HG03097 (cell line): ENCODE data around the gene MESP2.

Experiments used
- ATAC-seq: cut with Tn5 transposase; IDR thresholded peaks from one replicate; pipeline ENCODE4 v1.9.1; 2021; ENCODE audit not compliant: unreplicated experiment, low FRiP score

MESP2 gene

GRCh38 chr15:89799011-89799911 lies 23.1 kb downstream of the MESP2 start:
- no peak for ATAC-seq

DNA sequence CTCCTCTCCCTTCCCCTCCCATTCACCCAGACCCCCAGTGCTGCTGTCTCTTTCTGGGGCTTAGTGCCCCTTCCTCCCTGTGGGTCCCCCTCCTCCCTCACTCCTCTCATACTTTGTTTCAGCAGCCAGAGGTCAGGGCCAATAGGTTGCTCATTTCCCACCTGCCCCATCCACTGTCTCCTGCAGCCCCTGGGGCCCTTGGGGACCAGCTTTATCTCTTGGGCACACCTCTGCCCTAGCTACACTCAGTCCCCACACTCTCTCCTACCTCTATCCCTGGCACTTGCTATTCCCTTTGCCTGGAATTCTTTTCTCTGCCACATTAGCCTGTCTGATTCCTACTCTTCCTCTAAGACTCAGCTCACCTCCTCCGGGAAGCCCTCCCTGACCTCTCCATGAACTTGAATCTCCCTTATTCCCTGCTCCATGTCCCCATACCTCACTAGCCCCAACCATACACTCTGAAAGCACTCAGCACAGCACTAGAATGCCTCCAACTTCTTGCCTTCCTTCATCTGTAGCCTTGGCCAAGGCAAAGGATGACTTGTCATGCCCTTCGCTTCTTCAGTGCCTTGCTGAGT lies 23.9 kb downstream of the MESP2 start:
- no peak for ATAC-seq

DNA sequence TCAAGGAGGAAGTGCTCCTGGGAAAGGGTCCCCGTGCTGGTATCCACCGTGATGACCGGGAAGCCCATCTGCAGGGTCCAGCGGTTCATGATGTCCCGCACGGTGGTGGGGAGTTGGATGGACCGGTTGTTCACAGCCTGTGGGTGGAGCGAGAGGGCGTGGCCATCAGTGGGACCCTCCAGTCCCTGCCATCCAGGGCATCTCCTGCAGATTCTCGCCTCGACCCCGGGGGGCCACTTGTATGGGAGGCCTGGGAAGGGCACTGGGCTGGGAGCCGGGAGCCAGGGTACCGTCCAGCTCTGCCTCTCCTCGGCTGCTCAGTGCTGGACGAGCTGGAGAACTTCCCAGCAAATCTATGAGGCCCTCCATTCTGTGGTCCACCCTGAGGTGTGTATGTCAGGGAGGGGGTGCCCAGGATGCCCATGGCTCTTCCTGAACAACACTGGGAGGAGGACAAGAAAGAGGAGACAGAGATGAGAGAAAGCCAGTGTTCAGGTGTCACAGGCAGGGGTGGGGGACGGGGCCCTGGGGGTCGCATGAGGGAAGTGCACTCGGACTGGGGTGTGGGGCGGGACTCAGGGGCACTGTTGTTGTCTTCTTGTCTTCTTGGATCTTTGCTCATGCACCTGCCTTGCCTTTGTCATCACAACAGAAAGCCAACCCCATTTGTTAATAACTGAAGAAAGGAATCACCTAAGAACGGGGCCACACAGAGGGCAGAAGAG lies 25.5 kb downstream of the MESP2 start:
- ATAC-seq = no peak

DNA sequence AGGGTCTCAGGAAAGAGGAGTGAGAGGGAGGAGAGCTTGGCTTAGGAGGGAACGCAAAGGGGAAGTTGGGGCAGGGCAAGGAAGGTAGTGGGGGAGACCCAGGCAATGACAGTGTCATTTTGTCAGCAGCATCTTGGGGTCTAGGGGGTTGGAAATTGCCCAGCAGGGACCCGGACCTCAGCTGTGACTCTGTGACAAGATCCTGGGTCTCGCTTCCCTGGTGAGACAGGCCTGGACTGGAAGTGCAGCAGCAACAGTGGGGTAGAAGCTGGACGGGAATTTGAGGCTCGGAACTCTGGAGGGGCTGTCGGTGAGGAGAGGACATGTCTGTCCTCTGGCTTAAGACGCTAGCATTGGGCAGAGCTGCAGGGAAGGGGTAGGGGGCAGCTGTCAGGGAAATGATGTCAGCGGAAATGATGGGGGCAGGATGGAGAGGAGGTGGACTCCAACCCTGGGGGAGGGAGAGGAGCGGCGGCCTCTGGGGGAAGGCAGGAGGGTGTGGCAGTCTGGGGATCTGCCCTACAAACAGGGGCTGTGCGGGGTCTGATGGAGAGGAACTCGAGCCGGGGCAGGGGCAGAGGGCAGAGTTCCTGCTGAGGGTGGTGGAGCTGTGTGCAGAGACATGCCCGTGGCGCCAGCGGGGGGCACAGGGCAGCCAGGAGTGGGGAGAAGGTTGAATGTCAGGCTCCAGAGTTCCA lies 26.2 kb downstream of the MESP2 start:
- ATAC-seq = no peak

DNA sequence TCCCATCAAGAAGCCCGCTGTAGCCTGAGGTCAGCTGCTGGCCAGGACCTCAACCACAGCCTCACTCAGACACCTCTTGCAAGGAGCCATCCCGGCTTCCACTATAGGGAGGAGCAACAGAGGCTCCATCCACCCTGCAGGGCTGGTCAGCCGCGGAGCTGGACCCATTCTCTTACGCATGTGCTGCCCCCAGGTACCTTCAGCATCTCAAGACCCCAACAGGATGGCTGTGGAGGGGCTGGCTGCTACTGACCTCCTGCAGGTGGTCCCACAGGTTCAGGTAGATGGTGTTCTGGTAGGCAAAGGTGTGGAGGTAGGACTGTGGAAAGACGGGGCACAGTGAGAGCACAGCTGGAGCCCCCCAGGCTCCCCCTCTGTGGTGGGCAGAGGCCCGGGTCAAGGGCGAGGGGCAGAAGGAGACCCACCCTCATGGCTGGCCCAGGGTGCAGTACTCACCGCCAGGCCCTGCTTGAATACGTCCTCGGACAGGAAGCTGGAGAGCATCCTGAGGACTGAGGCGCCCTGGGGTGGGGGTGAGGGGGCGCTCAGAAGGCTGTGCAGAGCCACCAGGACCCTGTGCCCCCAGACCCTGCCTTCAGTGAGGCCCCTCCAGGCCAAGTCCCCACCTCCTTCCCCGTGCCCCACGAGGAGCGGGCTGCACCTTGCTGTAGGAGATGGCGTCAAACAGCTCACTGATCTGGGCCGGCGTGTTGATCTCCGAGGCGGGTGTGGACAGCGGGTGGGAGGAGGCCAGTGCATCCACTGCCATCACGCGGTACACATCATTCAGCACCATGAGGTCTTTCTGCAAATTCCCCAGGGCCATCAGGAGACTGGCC lies 27.1 kb downstream of the MESP2 start:
- ATAC-seq = no peak

GRCh38 chr15:89803941-89804800 lies 28.0 kb downstream of the MESP2 start:
- ATAC-seq = no peak

DNA sequence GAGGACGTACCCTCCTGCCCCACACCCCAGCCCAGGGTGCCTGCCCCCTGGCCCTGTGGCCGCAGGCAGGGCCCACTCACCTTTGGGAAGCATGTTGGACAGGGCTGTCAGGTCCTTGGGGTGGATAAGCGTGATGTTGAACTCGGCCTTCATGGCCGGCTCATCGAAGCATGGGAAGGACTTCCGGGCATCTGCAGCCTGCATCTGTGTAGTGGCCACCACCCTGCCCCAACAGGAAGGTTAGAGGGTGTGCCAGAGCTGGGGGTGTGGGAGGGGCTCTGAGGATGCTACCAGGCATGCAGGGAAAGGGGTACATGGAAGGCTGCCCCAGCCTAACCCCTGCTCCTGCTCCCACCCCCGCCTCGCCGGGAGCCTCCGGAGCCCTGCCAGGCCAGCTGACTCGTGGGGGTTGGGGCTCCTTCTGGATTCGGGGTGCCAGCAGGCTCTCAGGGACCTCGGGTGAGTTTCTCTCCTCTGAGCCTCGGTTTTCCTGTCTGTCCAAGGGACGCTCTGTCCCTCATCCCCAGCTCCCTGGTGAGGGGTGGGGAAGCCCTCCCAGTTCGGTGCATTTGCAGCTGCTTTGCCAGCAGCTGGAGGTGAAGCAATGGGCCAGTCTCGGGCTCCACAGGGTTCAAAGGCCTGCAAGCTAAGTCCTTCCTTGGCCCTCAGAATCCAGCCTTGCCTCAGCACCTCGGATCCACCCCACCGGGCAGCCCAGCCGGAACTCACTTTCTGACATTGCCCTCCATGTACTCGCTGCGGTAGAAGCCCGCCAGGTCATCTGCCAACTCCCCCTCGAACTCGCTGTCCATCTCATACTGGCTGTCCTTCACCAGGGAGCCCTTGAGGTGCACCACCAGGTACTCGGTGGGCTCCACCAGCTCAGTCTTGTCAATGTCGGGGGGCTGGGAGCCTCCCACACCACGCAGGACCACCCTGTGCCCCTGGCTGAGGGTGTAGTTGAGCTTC lies 29.4 kb downstream of the MESP2 start:
- ATAC-seq = no peak

GRCh38 chr15:89806210-89806558 lies 30.1 kb downstream of the MESP2 start:
- no peak for ATAC-seq

DNA sequence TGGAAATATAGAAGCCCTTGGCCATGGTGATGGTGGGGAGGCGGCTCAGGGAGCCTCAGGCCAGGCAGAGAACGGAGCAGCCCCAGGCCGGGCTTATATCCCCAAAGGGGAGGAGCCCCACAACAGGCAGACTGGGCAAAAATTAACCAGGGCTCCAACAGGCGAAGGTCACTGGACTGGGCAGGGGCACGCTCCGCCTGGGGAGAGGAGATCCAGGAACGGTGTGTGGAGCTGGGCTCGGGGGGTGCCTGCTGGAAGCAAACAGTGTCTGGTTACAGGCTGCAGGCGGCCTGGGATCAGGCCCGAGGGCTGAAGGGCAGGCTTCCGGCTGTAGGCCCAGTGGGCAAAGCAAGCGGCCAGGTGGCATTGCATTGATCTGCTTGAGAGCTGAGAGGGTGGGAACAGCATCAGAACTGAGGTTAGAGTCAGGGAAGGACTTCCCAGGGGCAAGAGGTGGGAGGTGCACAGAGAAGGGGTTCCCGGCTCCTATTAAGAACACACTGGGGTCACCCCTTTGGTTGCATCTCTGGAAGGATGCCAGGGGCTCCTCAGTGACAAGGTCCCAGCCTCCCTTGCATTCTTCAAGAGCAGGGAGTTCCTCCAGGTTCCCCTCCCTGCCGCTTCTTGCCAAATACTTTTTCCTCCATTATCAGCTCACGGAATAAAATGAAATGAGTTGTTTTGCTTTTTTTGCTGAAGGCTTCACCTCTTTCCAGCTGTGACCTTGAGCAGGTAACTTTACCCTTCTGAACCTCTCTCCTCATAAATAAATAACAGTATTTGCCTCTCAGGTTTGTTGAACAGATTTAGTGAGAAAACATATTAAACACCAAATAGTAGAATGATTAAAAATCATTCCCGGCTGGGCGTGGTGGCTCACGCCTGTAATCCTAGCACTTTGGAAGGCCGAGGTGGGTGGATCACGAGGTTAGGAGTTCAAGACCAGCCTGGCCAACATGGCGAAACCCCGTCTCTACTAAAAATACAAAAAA lies 30.7 kb downstream of the MESP2 start:
- ATAC-seq = no peak

DNA sequence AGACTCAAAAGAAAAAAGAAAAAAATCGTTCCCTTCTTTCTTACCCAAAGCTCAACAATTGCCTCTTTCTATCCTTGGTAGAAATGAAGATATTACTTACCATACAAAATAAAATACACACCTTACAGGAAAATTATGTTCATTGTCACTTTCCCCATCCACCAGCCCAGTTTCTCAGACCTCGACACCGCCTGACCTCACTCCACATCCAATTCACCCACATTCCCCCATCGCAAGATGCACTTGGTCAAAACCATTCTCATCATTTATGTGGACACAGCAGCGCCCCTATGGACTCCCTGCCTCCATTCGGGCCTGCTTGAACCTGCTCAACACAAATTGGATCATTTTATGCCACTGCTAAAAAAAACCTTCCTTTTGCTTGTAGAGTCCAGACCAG lies 31.6 kb downstream of the MESP2 start:
- ATAC-seq = no peak

DNA sequence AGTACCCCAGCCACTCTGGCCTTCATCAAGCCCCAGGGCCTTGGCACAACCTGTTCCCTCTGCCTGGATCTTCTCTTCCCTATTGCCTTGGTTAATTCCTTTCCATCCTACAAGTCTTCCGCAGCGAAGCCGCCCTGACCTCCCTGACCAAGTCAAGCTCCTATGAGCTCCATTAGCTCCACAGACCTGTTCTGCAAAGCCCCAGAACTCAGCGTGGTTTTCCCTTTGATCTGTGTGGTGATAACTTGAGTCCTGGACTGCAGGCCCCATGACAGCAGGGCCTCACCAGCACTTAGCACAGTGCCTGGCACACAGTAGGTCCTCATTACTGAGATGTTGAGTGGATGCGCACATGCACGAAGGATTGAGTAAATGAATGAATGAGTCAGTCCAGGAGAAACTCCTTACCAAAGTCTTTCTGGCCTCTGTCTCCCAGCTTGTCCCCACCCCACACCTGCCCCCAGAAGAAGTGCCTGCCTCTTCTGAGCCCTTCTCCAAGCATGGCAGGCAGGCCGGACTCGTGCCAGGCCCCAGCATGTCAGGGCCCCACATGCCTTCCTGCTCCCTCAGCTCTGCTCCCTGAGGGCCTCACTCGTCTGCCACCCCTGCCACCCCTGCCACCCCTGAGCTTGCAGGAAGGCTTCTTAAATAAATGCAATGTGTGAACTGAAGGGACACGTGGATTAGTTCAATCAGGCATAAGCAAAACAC lies 32.2 kb downstream of the MESP2 start:
- ATAC-seq = no peak

- no peak for ATAC-seq
Observed at GRCh38 chr15:89809093-89809786, 33.1 kb downstream of the MESP2 start.

DNA sequence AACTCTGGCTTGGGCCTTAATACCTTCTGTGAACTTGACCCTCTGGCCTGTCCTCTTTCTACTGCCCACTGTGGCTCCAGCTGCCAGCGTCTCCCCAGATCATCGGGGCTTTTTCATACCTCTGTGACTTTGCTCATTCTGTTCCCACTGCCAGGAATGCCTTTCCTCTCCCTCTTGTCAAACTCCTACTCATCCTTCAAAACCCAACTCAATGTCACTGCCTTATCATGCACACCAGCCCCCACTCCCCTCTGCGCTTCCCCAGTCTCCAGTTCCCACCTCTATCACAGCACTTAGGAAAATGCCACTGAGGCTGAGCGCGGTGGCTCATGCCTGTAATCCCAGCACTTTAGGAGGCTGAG lies 33.6 kb downstream of the MESP2 start:
- ATAC-seq = no peak

DNA sequence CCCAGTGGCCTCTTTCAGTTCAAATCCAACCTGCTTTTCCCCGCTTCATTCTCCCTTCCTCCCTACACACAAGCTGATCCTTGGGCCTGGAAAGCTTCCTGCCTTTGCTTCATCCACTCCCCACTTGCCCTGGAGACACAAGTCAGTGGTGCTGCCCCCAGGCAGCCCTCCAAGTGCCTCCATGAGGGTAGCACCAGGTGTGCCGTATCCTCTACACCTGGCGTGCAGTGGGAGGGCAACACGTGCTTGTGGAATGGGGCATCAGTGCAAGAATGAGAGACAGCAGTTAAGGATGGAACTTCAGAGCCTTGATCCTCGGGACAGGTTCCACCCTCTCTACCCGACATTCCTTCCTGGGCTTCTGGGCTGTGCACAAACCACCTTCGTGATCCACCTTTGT lies 34.7 kb downstream of the MESP2 start:
- no peak for ATAC-seq

DNA sequence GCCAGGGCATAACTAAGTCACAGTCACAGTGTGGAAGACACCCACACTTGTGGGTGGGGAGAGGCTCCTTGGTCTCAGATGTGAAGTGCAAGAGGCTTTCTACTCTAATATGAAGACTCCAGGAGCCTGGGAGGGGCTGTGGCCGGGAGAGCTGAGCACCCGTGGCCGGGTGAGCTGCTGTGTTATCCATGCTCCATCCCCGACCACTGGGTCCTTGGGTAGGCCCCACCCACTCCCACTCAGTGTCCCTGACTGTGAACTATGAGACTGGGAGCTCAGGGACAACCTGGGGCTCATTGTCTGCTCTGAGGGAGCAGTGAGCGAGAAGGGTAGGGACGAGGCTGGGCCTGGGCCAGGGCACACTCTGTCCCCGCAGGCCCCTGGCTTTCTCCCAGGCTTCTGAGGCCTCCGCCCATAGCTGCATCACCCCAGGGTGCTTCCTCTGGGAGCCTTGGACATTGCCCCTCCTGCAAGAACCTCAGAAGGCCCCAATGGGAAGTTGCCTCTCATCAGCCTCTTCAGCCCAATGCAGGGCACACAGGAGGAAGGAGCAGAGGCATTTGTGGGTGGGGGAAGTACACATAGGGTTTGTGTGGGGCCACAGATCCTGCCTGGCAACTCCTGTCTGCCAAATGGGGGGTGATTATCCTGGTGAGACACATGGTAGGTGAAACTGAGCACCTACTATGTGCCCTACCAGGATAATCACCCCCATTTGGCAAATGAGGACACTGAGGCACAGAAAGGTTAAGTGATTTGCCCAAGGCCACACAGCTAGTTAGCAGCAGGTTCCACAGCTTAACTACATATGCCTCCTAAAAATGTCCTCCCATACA lies 36.1 kb downstream of the MESP2 start:
- ATAC-seq = no peak
